MM.1S (cell line): Measurements from ENCODE around the gene KIAA1217.

Source experiments
- CTCF ChIP-seq: fragments of 300-600 bp; sonication (generic); IDR thresholded peaks from 2 replicates; pipeline ENCODE4 v1.5.1; 2016; ENCODE audit warnings: antibody characterized with exemption, low read length, mixed read lengths
- EZH2 ChIP-seq: fragments of 300-600 bp; sonication (generic); optimal IDR thresholded peaks from 2 replicates; pipeline ENCODE3; 2017; ENCODE audit warnings: low read depth, mild to moderate bottlenecking, antibody characterized with exemption, low read length, mixed read lengths
- EZH2phosphoT487 ChIP-seq: fragments of 300-600 bp; sonication (generic); IDR thresholded peaks from 2 replicates; pipeline ENCODE4 v1.6.1; 2018; ENCODE audit warnings: antibody characterized with exemption, low read length

DNA sequence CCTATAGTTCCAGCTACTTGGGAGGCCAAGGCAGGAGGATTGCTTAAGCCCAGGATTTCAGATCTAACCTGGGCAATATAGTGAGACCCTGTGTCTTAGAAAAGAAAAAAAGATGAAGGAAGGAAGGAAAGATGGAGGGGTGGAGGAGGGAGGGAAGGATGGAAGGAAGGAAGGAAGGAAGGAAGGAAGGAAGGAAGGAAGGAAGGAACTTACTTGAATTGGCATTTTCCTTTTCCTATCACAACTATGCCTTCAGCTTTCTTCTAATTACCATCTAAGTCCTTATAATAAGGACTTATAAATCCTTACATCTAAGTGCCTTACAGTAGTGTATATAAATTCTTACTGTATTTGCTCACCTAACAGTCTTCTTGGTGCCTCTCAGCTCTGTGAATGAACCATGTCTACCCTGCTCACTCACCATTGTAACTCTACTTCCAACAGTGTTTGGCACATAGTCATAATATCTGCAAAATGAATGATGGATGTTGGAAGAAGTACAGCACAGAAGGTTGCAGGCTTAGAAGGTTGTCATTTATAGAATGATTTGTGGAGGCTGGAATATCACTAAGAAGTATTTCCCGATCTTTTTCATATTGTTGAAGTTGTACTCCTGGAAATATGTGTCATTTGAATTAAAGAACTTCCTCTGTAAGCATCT is 125.5 kb downstream of the KIAA1217 start:
- no peak for TF ChIP-seq EZH2
- no peak for TF ChIP-seq CTCF
- TF ChIP-seq EZH2phosphoT487 = no peak
